WTC11 (cell line): Measurements from ENCODE around the gene DTNB.

Experiments used
- ATF1 ChIP-seq: sonication (generic); formaldehyde crosslinking; IDR thresholded peaks from 2 replicates; pipeline ENCODE4 v1.8.1; 2023; ENCODE audit warnings: mild to moderate bottlenecking, moderate library complexity, missing genetic modification reagents
- GRHL2 ChIP-seq: fragments of 250-450 bp; sonication (Bioruptor Pico); IDR thresholded peaks from 2 replicates; pipeline ENCODE4 v1.8.0; 2022; ENCODE audit warnings: mild to moderate bottlenecking, moderate library complexity; ENCODE audit not compliant: insufficient replicate concordance, severe bottlenecking
- HMGA2 ChIP-seq: fragments of 250-450 bp; sonication (Bioruptor Pico); IDR thresholded peaks from 2 replicates; pipeline ENCODE4 v1.4.0; 2021; ENCODE audit warnings: mild to moderate bottlenecking, moderate library complexity
- RELA ChIP-seq: sonication (generic); formaldehyde crosslinking; IDR thresholded peaks from 2 replicates; pipeline ENCODE4 v1.8.1; 2022; ENCODE audit warnings: missing genetic modification reagents, mild to moderate bottlenecking, borderline replicate concordance
- ZNF121 ChIP-seq: sonication (generic); formaldehyde crosslinking; IDR thresholded peaks from 2 replicates; pipeline ENCODE4 v1.8.0; 2023; ENCODE audit warnings: missing genetic modification reagents
- ZNF671 ChIP-seq: fragments of 250-450 bp; sonication (Bioruptor Pico); IDR thresholded peaks from 2 replicates; pipeline ENCODE4 v1.8.0; 2021; ENCODE audit warnings: mild to moderate bottlenecking
- ZSCAN18 ChIP-seq: fragments of 250-450 bp; sonication (Bioruptor Pico); IDR thresholded peaks from 2 replicates; pipeline ENCODE4 v2.1.2; 2022; ENCODE audit warnings: mild to moderate bottlenecking, moderate library complexity
- TF ChIP-seq, protein P1 (sequence below): fragments of 200-600 bp; IDR thresholded peaks from 2 replicates; pipeline ENCODE4 v1.8.0; 2022; ENCODE audit warnings: antibody characterized with exemption
- TF ChIP-seq, protein P2 (sequence below): sonication (generic); formaldehyde crosslinking; IDR thresholded peaks from 2 replicates; pipeline ENCODE4 v1.8.1; 2022; ENCODE audit warnings: low read depth, mild to moderate bottlenecking, moderate library complexity, missing genetic modification reagents, borderline replicate concordance
- TF ChIP-seq, protein P3 (sequence below): sonication (generic); formaldehyde crosslinking; conservative IDR thresholded peaks from 2 replicates; pipeline ENCODE4 v1.8.1; 2022; ENCODE audit warnings: mild to moderate bottlenecking, missing genetic modification reagents

DNA sequence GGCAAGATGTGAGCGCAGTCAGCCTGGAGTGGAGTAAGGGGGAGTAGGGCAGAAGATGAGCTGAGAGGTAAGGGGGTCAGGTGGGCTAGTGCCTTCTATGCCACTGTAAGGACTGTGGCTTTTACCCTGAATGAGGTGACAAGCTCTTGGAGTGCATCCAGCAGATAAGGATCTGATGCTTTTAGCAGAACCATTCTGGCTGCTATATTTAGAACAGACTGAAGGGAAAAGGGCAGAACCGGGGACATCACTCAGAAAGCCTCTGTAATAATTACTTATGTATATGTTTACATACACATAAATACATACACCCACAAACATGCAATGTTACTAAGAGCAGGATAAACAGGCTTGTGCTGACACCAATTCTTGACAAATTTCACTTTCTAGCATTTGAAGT is 124.8 kb downstream of the DTNB start:
- TF ChIP-seq HMGA2 (CRISPR knock-in tag) (no peak), RELA (CRISPR knock-in tag) (no peak), ZNF121 (no peak), ZSCAN18 (CRISPR knock-in tag) (no peak), ATF1 (CRISPR knock-in tag) (no peak), GRHL2 (CRISPR knock-in tag) (no peak), ZNF671 (CRISPR knock-in tag) (no peak)
- TF ChIP-seq, protein P1, sequence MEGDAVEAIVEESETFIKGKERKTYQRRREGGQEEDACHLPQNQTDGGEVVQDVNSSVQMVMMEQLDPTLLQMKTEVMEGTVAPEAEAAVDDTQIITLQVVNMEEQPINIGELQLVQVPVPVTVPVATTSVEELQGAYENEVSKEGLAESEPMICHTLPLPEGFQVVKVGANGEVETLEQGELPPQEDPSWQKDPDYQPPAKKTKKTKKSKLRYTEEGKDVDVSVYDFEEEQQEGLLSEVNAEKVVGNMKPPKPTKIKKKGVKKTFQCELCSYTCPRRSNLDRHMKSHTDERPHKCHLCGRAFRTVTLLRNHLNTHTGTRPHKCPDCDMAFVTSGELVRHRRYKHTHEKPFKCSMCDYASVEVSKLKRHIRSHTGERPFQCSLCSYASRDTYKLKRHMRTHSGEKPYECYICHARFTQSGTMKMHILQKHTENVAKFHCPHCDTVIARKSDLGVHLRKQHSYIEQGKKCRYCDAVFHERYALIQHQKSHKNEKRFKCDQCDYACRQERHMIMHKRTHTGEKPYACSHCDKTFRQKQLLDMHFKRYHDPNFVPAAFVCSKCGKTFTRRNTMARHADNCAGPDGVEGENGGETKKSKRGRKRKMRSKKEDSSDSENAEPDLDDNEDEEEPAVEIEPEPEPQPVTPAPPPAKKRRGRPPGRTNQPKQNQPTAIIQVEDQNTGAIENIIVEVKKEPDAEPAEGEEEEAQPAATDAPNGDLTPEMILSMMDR = no peak
- TF ChIP-seq, protein P2, sequence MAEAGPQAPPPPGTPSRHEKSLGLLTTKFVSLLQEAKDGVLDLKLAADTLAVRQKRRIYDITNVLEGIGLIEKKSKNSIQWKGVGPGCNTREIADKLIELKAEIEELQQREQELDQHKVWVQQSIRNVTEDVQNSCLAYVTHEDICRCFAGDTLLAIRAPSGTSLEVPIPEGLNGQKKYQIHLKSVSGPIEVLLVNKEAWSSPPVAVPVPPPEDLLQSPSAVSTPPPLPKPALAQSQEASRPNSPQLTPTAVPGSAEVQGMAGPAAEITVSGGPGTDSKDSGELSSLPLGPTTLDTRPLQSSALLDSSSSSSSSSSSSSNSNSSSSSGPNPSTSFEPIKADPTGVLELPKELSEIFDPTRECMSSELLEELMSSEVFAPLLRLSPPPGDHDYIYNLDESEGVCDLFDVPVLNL (CRISPR knock-in tag) = no peak
- TF ChIP-seq, protein P3, sequence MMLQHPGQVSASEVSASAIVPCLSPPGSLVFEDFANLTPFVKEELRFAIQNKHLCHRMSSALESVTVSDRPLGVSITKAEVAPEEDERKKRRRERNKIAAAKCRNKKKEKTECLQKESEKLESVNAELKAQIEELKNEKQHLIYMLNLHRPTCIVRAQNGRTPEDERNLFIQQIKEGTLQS (CRISPR knock-in tag) = no peak
